ENCODE measurements around the gene OPALIN.

Gene OPALIN

GRCh38 chr10:96371356-96371755, 12.6 kb upstream of the OPALIN start:
- DNase-seq, result no peak

GRCh38 chr10:96370584-96371157, 11.9 kb upstream of the OPALIN start:
- peak; percentile 75 for DNase-seq

- no peak for DNase-seq
These were observed 11.2 kb upstream of the OPALIN start for GRCh38 chr10:96369890-96370583.

- no peak for DNase-seq
These were observed 10.2 kb upstream of the OPALIN start for GRCh38 chr10:96368971-96369370.

- no peak for DNase-seq
These were observed 8.7 kb upstream of the OPALIN start for GRCh38 chr10:96367470-96367869.

- DNase-seq, result no peak
These were observed 7.7 kb upstream of the OPALIN start for GRCh38 chr10:96366508-96366907.

GRCh38 chr10:96365571-96365970, 6.8 kb upstream of the OPALIN start:
- DNase-seq, result no peak

- no peak for DNase-seq
These were observed 2.0 kb upstream of the OPALIN start for GRCh38 chr10:96360766-96361165.

- DNase-seq, result no peak
These were observed 1.5 kb upstream of the OPALIN start for GRCh38 chr10:96360331-96360730.

- no peak for DNase-seq
These were observed 814 bp upstream of the OPALIN start for GRCh38 chr10:96359616-96360015.

GRCh38 chr10:96357038-96357620, 1.7 kb downstream of the OPALIN start:
- DNase-seq, result no peak

GRCh38 chr10:96352582-96352981, 6.2 kb downstream of the OPALIN start:
- no peak for DNase-seq

- no peak for DNase-seq
These were observed 6.8 kb downstream of the OPALIN start for GRCh38 chr10:96352027-96352426.

- DNase-seq, result no peak
These were observed 12.5 kb downstream of the OPALIN start for GRCh38 chr10:96346295-96346694.

- DNase-seq, result no peak
These were observed 13.6 kb downstream of the OPALIN start for GRCh38 chr10:96345222-96345621.

GRCh38 chr10:96344178-96344577, 14.6 kb downstream of the OPALIN start:
- no peak for DNase-seq

- DNase-seq, result no peak
These were observed 16.4 kb downstream of the OPALIN start for GRCh38 chr10:96342402-96342801.

- DNase-seq, result no peak
These were observed 17.3 kb downstream of the OPALIN start for GRCh38 chr10:96341219-96342182.

GRCh38 chr10:96339956-96340904, 18.6 kb downstream of the OPALIN start:
- DNase-seq, result peak; percentile 69

- no peak for DNase-seq
These were observed 19.4 kb downstream of the OPALIN start for GRCh38 chr10:96339383-96339782.

GRCh38 chr10:96338279-96338925, 20.4 kb downstream of the OPALIN start:
- no peak for DNase-seq

GRCh38 chr10:96337106-96337505, 21.7 kb downstream of the OPALIN start:
- no peak for DNase-seq

Measured in activated CD8-positive, alpha-beta memory T cell treated with anti-CD3 and anti-CD28 coated beads, Interleukin-2, amount 50 U/mL, for 48 hours (primary cell).